HG03442 (cell line): ENCODE results near the gene BROX.

Experiments
- ATAC-seq: cut with Tn5 transposase; IDR thresholded peaks from one replicate; pipeline ENCODE4 v1.9.1; 2021; ENCODE audit warnings: mild to moderate bottlenecking, moderate library complexity; ENCODE audit not compliant: unreplicated experiment

BROX gene

DNA sequence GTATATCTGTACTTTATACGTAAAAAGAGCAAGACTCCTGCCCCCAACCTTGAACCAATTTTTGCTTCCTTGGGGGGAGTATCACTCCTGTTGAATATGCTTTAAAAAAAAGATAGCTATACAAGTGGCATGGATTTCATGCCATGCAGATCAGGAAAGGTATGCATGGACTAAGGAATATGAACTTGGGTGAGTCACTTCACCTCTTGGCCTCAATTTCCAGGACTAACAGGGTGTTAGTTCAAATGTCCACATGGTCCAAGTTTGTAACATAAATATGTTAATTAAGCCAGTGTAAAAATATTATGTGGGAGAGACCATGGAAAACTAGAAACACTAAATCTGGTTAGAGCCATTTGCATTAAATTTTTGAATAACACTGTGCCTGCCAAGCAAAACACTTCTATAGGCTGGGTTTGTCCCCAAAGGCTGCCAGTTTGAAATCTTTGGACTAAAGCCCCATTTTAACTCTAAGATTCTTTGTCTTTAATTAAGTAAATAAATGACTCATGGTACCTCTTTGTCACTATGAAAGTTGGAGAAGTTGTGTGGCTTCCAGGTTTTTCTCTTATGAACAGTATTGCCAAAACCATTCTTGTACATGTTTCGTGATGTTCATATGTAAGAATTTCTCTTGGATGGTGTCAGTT lies 57.7 kb downstream of the BROX start:
- no peak for ATAC-seq

DNA sequence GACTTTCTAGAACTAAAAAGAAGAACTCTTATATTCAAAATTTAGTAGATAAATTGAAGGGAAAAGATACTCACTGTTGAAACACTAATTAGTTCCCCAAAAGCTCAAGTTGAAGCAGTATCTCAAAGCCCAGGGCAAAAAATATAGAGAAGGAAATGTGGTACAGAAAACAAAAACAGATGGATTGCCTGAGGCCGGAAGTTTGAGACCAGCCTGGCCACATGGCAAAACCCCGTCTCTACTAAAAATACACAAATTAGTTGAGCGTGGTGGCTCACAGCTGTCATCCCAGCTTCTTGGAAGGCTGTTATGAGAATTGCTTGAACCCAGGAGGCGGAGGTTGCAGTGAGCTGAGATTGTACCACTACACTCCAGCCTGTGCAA lies 60.6 kb downstream of the BROX start:
- peak; percentile 94 for ATAC-seq

DNA sequence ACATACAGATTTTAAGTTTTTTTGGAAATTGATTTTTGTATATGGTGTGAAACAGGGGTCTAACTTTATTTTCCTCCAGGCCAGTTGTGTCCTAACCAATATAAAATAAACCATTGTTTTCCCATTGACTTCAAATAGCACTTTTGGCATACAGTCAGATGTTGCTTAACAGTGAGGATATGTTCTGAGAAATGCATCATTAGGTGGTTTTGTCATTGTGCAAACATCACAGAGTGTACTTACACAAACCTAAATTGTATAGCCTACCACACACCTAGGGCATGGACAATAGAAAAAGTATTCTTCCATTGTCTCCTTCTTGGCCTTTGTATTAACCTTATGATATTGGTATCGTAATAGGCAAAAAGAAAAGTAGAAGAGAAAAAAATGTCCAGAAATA lies 65.1 kb downstream of the BROX start:
- ATAC-seq, result no peak

DNA sequence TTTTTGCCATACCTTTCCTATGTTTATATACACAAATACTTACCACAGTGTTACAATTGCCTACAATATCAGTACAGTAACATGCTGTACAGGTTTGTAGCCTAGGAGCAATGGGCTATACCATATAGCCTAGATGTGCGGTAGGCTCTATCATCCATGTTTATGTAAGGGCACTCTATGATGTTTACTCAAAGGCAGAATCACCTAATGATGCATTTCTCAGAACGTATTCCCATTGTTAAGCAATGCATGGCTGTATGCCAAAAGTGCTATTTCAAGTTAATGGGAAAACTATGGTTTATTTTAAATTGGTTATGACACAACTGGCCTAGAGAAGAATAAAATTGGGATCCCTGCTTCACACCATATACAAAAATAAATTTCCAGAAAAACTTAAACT lies 65.6 kb downstream of the BROX start:
- ATAC-seq, result no peak

DNA sequence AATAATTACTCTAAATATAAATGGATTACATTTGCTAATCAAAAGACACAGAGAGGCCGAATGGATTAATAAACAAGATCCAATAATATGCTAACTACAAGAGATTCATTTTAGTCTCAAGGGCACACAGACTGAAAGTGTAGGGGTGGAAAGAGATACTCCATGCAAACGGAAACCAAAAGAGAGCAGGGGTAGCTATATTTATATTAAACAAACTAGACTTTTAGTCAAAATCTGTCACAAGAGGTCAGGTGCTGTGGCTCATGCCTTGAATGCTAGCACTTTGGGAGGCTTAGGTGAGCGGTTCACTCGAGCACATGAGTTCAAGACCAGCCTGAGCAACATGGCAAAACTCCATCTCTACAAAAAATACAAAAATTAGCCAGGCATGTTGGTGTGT lies 68.9 kb downstream of the BROX start:
- peak; percentile 57 for ATAC-seq

DNA sequence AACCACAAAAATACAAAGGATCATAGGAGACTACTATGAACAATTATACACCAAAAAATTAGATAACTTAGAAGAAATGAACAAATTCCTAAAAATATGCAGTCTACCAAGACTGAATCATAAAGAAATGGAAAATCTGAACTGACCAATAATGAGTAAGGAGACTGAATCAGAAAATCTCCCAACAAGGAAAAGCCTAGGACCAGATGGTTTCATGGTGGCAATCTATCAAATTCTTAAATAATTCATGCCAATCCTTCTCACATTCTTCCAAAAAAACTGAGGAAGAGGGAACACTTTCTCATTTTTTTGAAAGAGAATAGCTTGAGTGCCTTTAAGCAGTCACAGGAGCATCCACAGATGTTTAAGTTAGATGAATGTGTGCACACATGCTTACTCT lies 70.7 kb downstream of the BROX start:
- no peak for ATAC-seq

DNA sequence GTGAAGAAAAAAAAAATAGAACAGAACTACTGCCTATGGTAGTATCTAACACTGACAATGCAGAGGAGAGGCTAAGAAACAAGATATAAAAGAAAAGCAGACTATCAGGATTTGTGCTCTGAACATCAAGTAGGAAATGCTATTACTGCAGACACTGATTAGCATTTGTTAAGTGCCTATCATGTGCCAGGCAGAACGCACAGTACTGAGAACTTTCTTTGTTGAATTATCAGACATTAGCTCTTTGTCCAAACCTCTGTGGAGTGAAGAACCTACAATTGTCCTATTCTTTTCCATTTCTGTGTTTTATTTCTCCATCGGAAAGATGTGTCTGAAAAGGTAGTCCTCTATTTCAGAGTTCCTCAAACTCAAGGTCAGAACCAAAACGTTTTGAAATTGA lies 72.0 kb downstream of the BROX start:
- ATAC-seq, result no peak
